GM21515 (cell line): ENCODE results near the gene ARMC7.
"Not testable (repeated sequence)": the region's sequence is repeated elsewhere in the genome, so short reads cannot be mapped to it uniquely, and the experiment has no call there.

Source experiments
- ATAC-seq: cut with Tn5 transposase; IDR thresholded peaks from one replicate; pipeline ENCODE4 v1.9.1; 2021; ENCODE audit not compliant: unreplicated experiment

The ARMC7 gene

DNA sequence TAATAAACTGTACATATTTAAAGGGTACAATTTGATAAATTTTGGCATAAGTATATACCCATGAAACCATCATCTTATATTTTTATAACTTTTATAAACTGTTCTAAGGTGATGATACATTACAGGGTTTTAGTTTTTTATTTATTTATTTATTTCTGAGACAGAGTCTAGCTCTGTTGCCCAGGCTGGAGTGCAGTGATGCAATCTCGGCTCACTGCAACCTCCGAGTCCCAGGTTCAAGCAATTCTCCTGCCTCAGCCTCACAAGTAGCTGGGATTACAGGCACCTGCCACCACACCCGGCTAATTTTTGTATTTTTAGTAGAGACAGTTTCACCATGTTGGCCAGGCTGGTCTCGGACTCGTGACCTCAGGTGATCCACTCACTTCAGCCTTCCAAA is 18.2 kb downstream of the ARMC7 start:
- not testable (repeated sequence) for ATAC-seq

DNA sequence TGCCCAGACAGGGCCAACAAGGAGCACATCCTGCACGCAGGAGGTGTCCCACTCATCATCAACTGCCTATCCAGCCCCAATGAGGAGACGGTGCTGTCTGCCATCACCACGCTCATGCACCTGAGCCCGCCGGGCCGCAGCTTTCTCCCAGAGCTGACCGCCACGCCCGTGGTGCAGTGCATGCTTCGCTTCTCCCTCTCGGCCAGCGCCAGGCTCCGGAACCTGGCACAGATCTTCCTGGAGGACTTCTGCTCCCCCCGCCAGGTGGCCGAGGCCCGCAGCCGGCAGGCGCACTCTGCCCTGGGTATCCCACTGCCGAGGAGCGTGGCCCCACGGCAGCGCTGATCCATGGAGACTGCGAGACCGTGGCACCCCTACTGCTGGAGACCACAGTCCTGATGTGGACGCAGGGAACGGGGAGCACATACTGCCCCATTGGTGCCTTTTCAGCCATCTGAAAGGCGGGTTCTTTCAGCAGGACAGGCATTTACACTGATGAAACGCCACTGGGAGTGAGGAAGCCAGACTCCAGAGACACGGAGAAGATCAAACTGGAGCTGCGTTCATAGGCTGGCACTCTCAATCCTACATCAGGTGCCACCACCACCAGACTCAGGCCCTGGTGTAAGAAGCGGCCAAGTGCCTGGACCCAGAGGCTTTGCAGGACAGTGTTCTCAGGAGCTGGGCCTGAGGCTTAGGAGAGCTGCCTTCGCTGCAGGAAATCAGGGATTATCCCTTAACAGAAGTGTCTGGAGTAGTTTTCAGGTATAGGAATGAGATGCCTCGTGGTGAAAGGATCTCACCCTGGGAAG is 19.1 kb downstream of the ARMC7 start:
- no peak for ATAC-seq

DNA sequence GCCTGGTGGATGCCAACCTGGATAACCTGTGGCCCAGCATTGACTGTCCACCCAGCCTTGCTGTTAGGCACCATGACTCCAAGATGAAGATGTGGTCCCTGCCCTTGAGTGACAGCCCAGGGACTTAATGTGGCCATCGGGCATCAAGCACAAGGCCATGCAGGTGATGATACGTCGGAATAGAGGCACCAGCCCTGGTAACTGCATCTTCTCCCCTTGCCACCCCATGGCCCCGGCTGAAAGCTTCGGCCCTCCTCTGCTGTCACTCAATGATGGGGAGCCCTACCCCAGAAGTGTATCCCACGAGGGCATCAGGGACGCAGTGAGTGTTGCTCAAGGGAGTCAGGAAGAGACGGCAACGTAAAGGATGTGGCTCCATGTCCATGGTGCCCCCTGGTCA is 19.8 kb downstream of the ARMC7 start:
- no peak for ATAC-seq

- no peak for ATAC-seq
Measured at GRCh38 chr17:75130059-75130631, 20.4 kb downstream of the ARMC7 start.

- no peak for ATAC-seq
Measured at GRCh38 chr17:75130632-75131277, 21.0 kb downstream of the ARMC7 start.

DNA sequence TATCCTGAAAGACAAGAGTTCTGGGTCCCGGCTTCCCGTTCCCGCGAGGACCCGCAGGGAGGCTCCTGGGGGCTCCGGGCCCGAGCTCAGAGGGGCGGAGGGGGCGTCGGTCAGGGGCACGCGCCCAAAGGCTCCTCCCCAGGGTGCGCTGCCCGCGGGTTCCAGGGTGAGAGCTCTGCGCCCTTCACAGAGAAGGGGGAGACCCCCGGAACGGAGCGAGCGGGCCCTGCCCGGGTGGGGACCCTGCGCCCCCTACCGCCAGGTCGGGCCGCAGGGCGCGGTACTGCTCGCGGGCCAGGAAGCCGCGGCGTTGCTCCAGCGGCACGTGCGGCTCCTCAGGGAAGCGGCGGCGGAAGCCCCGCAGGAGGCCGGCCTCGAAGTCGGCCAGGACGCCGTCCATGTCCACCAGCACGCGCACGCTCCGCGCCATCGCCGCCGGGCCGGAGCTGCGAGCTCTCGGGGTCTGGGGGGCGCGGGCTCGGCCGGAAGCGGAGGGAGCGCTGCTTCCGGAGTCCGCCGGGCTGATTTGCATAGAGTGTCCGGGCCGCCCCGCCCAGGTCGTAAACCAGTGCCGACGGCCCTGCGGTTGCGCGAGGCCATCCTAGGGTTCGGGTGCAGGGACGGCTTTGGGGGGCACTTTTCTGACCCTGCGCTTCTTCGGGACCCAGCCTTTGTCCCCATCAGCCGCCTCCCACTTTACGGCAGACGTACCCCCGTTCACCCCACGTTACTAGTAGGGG is 21.7 kb downstream of the ARMC7 start, which contains the start of gene NT5C:
NT5C (minus strand) TSS at position 465 of the 740 bp plus-strand sequence; CDS start at position 430, 35 bp downstream.
- peak; percentile 68 for ATAC-seq

DNA sequence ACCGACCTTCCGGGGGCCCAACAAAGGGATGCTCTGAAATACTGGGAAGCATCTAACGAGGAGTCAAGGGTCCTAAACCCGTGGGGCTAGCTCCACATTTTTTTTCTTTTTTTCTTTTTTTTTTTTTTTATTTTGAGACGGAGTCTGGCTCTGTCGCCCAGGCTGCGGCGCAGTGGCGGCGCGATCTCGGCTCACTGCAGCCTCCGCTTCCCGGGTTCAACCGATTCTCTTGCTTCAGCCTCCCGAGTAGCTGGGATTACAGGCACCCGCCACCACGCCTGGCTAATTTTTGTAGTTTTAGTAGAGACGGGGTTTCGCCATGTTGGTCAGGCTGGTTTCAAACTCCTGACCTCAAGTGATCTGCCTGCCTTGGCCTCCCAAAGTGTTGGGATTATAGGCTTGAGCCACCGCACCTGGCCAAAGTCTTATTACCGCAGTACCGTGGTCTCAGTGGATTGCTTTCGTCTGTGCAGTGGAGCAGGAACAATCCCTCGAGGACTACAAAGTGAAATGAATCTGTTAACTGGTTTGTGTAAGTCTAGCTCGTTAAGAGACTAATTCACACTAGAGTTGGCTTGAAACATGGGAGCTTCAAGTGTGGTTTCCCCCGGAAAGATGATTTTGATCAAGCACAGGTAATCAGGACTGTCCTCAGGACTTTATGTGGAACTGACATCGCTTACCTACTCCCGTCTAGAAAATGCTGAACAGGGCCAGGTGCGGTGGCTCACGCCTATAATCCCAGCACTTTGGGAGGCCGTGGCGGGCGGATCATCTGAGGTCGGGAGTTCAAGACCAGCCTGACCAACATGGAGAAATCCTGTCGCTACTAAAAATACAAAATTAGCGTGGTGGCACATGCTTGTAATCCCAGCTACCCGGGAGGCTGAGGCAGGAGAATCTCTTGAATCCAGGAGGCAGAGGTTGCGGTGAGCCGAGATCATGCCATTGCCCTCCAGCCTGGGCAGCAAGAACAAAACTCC is 22.5 kb downstream of the ARMC7 start:
- not testable (repeated sequence) for ATAC-seq

GRCh38 chr17:75133001-75133400 is 23.2 kb downstream of the ARMC7 start:
- ATAC-seq = no peak

- ATAC-seq = not testable (repeated sequence)
Measured at GRCh38 chr17:75133607-75134347, 24.0 kb downstream of the ARMC7 start.

GRCh38 chr17:75135452-75135851 is 25.7 kb downstream of the ARMC7 start:
- no peak for ATAC-seq

DNA sequence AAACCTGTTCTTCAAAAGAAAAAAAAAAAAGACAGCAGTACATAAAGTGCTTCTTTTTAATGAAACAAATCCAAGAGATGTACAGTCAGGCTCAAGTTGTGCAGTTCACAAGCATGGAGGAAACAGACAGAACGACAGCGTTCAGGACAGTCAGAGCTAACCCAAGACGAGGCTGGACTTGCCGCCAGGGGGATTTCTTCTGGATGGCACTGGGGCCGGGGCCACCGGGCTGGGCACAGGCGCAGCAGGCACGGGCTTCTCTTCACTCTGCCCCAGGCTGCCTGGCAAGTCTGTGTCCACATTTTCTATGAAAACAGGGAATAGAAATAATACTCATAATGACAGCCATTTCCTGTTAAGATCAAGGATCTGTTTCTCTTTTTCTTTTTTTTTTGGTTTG is 26.2 kb downstream of the ARMC7 start:
- no peak for ATAC-seq

- ATAC-seq = not testable (repeated sequence)
Measured at GRCh38 chr17:75137762-75138161, 28.0 kb downstream of the ARMC7 start.

DNA sequence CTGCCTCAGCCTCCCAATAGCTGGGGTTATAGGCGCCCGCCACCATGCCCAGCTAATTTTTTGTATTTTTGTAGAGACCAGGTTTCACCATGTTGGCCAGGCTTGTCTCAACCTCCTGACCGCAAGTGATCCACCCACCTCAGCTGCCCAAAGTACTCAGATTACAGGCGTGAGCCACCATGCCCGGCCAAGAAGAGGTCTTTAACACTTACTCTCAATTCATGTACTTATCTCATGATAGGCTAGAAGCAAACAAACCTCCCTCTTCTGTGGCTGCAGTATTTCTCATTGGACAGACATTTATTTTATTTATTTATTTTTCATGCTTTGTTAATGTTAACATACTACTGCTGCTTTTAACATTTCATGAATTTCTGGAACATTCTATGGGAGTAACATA is 28.8 kb downstream of the ARMC7 start:
- no peak for ATAC-seq

DNA sequence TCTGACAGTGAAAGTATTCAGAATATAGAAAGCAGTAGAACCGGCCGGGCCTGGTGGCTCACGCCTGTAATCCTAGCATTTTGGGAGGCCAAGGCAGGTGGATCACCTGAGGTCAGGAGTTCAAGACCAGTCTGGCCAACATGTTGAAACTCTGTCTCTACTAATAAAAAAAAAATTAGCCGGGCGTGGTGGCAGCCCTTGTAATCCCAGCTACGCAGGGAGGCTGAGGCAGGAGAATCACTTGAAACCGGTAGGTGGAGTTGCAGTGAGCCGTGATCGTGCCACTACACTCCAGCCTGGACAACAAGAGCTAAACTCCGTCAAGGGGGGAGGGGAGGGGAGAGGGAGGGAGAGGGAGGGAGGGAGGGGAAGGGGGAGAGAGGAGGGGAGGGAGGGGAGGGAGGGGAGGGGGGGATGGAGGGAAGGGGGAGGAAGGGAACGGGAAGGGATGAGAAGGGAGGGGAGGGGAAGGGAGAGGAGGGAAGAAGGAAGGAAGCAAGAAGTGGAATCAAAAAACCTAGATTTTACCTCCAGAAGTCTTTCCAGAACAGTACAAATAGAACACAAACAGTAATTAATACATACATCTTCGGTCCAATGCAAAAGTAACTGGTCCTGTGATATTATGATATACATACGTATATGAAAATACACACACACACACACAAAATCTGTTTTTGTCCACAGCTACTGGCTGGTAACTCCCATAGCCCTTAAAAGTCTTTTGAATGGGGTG is 32.6 kb downstream of the ARMC7 start:
- no peak for ATAC-seq

DNA sequence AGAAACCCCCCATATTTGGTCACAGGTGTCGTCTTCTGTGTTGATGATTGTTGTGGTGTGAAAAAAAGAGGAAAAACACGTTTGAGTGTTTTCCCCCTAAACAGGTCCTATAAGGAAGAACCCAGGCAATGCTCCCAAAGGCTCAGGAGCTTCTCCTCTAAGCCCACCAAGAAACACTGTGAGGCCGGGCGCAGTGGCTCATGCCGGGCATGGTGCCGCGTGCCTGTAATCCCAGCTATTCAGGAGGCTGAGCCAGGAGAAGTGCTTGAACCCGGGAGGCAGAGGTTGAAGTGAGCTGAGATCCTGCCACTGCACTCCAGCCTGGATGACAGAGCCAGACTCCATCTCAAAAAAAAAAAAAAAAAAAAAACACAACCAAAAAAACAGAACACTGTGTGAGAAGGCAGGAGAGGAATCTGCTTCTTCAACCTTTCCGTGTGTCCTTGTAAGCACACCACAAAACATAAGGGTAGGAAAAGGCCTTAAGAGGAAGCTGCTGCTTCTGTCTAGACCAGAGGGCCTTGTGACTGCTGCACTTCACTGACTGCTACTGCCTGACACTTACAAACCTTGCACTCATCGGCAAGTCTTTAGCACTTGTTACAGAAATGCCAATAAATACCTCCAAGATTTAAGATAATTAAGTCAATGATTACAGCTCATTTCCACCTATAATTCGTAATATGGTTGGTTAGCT is 35.2 kb downstream of the ARMC7 start:
- ATAC-seq = no peak

DNA sequence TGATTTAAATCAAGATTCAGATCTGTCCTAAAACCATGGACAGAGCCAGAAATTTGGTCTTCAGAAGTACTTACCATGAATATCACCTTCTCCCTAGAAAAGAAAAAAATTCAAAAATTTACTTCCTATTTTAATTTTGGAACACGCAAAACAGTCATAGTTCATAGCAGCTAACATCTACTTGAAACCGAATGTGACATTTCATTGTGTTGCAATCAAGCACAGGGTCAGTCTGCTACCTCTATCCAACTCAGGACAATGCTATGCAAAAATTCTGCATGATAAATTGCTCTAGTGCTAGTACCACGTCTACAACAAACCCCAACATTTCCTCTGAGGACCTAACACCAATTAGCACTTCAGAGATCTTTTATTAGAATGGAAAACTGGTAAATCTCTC is 36.8 kb downstream of the ARMC7 start:
- ATAC-seq = no peak

DNA sequence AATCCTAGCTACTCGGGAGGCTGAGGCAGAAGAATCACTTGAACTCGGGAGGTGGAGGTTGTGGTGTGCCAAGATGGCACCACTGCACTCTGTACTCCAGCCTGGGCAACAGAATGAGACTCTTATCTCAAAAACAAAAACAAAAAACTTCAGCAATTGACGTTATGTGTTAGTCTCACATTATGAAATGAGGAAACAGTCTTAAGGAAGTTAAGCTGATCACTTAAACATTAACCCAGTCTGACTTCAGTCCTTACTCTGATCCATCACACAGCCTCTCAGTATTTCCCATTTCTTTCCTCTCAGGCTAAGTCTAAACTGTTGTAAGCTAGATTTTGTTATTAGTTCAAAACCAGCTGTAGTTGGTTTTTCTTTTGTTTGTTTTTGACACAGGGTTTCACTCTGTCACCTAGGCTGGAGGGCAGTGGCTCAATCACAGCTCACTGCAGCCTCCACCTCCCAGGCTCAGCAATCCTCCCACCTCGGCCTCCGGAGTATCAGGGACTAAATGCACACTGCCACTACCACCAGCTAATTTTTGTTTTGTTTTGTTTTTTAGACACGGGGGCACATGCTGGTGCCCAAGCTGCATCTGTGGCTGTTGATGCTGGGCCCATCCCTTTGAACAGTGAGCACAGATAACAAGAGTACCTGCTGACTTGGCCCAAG is 38.2 kb downstream of the ARMC7 start:
- no peak for ATAC-seq

- ATAC-seq = no peak
Measured at GRCh38 chr17:75151930-75152329, 42.2 kb downstream of the ARMC7 start.
